DMS 273 treated with DMSO at 0.1 percent for 48 hours (cell line): Measurements from ENCODE around the gene ZNF804A.
"Not testable (repeated sequence)": the region's sequence is repeated elsewhere in the genome, so short reads cannot be mapped to it uniquely, and the experiment has no call there.

Experiments used
- DNase-seq: peaks from one replicate; lab custom pipeline; 2025; lab: John Stamatoyannopoulos, UW

ZNF804A gene

DNA sequence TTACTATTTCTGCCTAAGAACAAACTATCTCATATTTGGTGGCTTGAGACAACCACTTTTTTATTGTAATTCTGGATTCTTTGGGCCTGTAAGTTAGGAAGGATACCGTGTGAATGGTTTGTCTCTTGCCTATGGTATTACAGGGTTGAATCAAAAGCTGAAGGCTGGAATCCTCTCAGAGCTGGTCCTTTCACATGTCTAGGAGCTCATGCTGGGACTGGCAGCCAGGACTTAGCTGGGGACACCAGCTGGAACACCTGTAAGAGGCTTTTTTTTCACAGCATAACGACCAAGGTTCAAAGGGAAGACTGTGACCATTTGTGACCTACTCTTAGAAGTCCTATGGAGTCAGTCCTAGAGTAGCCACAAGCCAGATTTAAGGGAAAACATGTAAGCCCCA, 226.3 kb downstream of the ZNF804A start:
- DNase-seq: no peak

DNA sequence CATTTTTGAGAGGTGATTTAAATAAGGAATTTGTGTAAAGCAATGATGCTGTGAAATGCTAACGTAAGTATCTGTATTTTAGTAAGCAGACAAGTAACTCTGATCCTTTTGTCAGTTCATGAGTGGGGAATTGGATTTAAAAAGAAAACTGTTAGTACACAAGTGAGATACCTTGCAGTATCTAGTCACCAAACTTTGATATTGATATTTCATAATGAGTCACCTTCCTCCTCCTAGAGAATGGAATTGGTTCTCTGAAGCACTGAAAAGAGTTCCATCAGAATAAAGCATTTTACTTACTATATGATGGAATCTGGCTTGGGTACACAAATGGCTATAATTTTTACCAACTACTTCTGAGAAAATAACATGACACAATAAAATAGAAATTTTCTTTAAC, 232.2 kb downstream of the ZNF804A start:
- no peak for DNase-seq

DNA sequence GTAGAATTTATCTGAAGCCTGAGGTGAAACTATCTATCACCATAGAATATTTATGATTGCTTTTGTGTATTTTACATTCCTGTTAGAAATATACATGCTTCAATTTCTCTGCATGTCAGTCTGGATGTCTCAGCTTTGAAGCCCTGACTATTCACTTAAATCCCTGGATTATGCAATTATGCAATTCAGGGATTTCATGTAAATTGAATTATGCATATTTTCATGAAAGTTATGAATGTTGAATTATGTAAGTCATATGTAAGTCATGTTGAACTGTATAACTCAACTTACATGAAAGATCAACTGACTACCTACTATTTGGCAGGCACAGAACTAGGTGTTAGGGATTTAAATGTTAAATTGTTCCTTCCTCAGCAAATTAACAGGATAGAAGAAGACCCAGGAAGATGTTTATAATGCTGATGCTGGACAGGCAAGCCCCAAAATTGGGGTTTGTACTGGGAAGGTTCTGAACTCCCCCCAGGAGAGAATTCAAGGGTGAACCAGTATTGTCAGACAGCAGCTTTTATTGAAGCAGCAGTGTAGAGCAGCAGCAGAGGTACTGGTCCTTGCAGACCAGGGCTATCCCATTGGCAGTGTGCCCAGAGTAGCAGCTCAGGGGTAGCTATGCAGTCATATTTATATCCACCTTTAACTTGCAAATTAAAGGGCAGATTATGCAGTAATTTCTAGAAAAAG, 236.5 kb downstream of the ZNF804A start:
- DNase-seq: no peak

DNA sequence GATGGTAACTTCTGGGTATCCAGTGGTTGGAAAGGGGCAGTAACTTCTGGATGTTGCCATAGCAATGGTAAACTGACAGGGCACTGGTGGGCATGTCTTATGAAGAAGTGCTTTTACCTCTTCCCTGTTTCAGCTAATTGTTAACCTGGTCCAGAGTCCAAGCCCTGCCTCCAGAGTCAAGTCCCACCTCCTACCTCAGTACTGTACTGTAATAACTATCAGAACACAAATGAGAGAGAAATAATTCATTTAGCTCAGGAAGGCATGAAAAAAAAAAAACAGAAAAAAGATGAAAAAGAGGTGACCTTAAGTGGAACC, 237.0 kb downstream of the ZNF804A start:
- no peak for DNase-seq

DNA sequence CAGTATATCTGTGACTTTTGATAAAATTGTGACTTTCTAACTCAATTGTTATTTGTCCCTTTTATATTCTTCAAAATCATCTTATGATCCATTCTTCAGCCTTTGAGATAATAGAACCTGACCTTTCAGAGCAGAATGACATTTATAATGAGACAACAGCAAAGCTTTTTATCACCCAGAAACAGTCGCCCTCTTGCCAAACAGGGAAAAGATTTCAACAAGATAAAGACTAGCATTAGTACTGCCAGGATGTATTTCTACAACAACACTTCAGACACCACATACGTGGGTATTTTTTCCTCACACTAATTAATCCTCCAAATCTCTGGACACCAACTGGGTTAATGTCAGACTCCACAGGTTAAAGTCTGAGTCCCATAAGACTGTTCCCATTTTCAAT, 249.0 kb downstream of the ZNF804A start:
- DNase-seq: no peak

DNA sequence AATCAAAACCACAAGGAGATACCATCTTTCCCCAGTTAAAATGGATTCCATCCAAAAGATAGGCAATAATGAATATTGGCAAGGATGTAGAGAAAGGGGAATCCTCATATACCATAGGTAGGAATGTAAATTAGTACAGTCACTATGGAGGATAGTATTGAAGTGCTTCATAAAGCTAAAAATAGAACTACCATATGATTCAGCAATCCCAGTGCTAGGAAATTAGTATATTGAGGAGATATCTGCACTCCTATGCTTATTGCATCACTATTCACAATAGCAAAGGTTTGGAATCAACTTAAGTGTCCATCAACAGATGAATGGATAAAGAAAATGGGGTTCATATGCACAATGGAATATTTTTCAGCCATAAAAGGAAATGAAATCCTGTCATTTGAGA, 251.2 kb downstream of the ZNF804A start:
- no peak for DNase-seq

DNA sequence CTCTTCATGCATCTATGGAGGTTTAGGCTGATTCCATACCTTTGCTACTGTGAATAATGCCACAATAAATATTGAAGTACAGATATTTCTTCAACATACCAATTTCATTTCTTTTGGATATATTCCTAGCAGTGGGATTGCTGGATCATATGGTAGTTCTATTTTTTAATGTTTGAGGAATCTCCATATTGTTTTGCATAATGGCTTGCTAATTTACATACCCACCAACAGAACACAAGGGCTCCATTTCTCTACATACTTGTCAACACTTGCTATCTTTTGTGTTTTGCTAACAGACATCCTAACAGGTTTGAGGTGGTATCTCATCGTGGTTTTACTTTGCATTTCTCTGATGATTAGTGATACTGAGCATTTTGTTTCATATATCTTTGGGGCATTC, 253.2 kb downstream of the ZNF804A start:
- no peak for DNase-seq

DNA sequence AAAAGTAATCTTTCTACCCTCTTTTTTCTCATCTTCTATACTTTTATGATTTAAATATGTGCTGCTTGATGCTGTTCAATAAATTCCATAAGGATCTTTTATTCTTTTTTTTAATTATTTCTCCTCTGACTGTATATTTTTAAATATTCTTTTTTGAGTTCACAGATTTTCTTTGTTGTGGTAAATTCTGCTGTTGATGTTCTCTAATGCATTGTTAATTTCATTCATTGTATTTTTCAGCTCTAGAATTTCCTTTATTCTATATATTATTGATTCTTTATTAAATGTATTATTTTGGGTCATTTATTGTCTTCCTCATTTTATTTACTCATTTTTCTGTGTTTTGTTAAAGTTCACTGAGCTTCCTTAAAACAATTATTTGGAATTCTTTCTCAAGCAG, 260.9 kb downstream of the ZNF804A start:
- no peak for DNase-seq

DNA sequence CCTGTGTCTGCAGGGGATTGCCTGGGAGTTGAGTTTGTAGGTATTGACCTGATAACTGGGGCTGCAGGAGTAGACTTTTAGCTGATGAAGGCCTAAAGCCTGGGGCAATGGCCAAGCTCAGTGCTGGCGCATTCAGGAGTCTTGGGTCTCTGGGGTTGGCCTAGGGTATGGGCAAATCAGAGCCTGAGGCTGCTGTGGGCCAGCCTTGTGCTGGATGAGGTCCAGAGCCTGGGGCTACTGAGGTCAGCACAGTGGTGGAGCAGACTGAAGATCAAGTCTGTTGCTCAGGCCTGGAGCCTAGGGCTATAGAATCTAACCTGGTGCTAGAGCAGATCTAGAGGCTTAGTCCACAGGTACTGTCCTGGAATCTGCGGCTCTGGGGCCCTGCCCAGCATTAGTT, 262.4 kb downstream of the ZNF804A start:
- no peak for DNase-seq

DNA sequence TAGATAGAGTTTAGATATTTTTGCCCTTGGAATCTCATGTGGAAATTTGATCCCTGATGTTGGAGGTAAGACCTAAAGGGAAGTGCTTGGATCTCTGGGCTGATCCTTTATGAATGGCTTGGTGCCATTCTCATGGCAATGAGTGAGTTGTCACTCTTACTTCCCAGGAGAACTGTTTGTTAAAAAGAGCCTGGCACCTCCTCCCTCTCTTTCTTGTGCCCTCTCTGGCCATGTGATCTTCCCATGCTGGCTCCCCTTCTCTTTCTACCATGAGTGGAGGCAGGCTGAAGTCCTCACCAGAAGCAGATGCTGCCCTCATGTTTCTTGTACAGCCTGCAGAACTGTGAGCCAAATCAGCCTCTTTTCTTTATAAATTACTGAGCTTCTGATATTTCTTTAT, 276.9 kb downstream of the ZNF804A start:
- DNase-seq: no peak

DNA sequence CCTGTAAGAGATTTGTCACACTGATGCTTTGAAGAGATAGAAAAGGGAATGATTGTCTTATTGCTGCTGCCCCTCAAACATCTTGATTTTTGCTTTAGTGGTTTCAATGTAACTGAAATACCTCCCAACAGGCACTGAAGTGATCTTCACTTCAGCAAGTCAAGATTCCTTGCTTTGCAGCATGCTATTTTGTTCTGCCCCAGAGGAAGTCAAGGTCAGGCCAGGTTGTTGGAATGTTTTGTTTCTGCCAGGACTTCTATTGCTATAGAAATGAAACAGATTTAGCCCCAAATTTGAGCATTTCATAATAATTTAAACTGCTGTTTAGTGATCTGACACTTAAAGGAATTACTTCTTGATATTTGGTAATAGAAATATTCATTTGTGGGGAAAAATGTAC, 277.6 kb downstream of the ZNF804A start:
- DNase-seq: no peak

DNA sequence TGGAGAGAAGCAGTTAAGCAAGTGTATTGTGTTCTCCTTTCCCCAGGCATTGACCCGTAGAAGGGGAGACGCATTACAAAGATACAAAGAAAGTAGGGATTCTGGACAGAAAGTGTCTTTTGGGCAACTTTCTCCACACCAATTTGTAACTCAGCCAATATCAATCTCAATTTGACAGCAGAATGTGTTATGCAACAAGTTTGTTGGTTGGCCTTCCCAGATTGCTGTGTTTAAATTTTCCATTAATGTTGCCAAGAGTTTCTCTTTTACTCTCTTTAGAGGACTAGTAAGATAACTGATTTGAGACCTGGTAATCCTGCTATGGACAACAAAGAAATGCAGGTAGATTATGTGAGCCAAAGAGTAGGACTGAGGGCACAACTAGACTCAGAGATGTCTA, 279.6 kb downstream of the ZNF804A start:
- DNase-seq: no peak

DNA sequence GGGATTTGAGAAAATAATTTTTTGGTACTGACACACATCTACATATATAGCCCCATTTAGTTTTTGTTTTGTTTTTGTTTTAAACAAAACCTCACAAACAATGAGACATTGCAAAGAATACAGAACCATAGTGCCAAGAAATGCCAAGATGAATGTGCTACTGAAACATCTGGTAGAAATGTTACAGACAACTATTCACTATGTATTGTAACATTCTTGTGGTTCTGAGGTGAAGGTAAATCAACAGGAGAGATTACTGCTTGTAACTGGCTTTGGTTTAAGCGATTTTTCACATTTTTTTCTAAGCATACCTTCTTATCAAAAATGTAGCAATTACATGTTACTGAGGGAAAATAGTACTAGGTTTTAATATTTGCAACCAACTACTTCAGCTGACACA, 281.3 kb downstream of the ZNF804A start:
- no peak for DNase-seq

DNA sequence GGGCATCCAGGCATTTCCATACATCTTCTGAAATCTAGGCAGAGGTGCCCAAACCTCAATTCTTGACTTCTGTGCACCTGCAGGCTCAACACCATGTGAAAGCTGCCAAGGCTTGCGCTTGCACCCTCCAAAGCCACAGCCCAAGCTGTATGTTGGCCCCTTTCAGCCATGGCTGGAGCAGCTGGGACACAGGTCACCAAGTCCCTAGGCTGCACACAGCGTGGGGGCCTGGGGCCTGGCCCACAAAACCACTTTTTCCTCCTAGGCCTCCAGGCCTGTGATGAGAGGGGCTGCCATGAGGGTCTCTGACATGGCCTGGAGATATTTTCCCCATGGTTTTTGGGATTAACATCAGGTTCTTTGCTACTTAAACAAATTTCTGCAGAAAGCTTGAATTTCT, 288.3 kb downstream of the ZNF804A start:
- not testable (repeated sequence) for DNase-seq

DNA sequence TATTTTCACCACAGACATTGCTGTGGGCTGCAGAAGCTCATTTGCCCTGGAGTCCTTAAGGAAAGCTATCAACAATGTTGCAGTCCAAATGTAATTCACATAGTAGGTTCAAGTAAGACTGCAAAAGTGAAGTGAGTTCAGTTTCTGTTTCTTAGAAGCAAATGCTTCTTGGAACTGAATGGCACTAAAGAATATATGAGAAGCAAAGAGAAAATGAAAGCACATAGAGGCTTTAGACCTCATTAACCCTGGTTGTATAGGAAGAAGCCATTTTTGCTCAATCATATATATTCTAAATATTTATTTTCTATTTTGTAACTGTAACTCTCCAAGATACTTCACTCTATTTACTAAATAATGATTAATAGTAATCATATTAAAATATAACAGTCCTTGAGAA, 292.0 kb downstream of the ZNF804A start:
- no peak for DNase-seq

DNA sequence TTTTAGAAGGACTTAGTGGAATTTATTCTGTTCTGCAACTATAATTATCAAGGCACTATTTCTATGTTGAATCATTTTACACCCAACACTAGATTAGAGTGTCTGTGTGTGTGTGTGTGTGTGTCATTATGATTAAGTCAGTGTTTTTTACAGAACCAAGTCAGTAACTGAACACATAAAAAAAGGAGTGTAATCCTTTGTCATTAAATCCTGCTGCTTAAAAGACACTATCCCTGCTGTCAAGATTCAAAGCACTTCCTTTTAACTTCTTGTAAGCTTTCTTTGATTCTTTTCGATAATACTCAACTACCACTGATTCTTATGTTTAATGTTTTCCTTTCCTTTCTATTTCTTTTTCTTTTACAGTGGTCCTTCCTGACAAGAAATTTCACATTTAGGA, 306.7 kb downstream of the ZNF804A start:
- no peak for DNase-seq

DNA sequence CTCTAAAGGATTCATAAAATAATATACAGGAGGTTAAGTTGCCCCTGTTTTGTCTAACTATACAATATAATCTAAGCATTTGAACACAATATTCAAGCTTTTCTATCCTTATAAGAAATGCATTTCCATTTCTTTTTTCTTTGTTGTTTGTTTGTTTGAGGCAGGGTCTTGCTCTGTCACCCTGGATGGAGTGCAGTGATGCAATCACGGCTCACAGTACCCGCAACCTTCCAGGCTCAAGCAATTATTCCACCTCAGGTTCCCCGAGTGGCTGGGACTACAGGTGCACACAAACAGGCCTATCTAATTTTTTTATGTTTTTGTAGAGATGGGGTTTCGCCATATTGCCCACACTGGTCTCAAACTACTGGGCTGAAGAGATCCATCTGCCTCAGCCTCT, 307.8 kb downstream of the ZNF804A start:
- DNase-seq: no peak

DNA sequence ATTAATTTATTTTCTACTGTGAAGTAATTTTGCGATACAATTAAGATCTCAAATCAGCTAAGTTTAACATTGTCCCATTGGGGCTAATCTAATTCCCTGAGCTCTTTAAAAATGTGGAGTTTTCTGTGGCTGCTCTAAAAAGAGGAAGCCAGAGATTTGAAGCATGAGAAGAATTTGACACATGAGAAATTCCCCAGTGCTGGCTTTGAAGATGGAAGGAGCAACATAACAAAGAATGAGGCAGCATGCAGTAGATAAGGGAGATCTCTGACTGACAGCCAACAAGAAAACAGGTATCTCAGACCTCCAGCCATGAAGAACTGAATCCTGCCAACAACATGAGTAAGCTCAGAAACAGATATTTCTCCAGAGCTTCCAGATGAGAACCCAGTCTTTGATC, 308.4 kb downstream of the ZNF804A start:
- no peak for DNase-seq

DNA sequence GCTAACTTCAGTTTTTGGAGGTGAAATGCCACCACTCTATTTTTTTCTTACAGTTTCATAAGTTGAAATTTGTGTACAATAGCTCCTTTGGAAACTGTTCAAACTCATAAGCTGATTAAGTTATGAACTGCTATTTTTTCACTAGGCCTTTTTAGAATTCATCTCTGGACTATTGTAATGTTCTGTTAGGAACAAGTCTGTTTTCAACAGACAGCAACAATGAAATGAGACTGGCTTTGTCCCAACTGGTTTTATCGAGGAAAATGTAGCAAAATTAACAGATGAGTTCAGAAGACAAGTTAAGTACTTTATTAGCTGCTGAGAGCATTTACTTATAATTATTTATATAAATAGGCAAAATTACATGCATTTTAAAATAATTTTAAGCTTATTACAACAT, 310.6 kb downstream of the ZNF804A start:
- DNase-seq: no peak

DNA sequence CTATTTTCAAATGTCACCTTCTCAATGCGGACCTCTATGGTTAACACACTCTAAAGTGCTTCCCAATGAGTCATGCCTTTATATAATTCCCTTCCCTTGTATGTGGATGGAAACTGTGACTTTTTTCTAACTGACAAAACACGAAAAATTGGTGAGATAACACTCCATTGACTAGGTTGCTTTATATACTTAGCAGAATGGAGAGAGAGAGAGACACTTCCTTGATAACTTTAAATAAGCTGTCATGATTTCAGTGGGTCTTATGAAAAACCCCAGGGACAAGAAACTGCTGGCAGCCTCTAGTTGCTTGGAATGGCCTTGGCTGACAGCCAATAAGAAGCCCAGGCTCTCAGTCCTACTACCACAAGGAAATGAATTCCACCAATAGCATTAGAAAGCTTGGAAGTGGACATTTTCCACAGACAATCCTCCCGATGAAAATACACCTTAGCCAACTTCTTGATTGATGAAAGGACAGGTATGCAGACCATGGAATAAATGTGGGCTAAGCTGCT, 322.2 kb downstream of the ZNF804A start:
- no peak for DNase-seq

DNA sequence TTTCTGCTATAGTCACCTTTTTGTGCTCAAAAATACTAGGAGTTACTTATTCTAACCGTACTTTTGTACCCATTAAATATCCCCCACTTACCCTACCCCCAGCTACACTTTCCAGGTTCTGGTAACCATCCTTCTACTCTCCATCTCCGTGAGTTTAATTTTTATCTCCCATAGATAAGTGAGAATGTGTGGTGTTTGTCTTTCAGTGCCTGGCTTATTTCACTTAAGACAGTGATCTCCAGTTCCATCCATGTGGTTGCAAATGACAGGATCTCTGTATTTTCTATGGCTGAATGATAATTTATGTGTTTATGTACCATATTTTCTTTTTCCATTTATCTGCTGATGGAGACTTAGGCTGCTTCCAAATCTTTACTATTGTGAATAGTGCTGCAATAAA, 323.3 kb downstream of the ZNF804A start:
- DNase-seq: no peak

DNA sequence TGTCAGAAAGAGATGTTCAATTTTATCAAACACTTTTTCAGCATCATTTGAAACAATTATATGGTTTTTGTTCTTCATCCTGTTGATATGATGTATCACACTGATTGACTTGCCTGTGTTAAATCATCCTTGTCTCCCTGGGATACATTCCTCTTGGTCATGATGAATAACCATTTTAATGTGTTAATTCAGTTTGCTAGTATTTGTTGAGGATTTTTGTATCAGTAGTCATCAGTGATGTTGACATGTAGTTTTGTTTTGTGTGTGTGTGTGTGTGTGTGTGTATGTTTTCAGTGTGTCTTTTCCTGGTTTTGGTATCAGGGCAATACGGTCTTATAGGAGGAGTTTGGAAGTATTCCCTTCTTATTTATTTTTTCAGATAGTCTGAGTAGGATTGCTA, 325.4 kb downstream of the ZNF804A start:
- no peak for DNase-seq

DNA sequence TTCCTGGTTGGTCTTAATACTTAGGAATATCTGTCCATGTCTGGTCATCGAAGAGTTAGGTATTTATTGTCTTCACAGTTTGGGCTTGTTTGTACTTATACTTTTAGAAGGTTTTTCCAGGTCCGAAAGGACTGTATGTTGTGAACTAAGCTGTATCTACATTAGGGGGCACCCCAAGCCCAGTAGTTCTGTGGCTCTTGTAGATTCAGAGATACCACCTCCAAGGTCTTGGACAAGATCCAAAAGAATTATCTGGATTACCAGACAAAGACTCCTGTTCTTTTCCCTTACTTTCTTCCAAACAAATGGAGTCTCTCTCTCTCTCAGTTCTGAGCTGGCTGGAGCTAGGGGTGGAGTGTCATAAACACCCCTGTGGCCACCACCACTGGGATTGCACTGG, 328.7 kb downstream of the ZNF804A start:
- DNase-seq: no peak

DNA sequence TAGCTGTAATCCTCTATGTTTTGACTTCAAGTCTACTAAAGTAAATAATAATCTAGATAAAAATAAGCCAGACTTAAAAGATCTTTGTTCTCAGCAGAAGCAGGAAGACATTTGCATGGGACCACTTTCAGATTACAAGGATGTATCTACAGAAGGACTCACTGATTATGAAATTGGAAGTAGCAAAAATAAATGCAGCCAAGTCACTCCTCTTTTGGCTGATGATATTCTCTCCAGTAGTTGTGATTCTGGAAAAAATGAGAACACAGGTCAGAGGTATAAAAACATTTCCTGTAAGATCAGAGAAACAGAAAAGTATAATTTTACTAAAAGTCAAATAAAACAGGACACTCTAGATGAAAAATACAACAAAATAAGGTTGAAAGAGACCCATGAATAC, 338.4 kb downstream of the ZNF804A start:
- no peak for DNase-seq
